HepG2 (cell line): Measurements from ENCODE around the gene ACSF3. TPM values are rescaled to one million over a fixed set of nuclear protein-coding genes. Genes with fewer than 3 reads are reported as not detected.
A peak's percentile ranks its signal among the peaks of the same experiment; 100 is the strongest.

Experiments used
- AGO1 ChIP-seq: fragments of 200-400 bp; formaldehyde crosslinking; IDR thresholded peaks from 2 replicates; pipeline ENCODE4 v1.6.1; 2017; ENCODE audit warnings: mild to moderate bottlenecking, low read depth, low read length, moderate library complexity; ENCODE audit not compliant: poor library complexity, severe bottlenecking
- ARID4A ChIP-seq: sonication (generic); formaldehyde crosslinking; IDR thresholded peaks from 2 replicates; pipeline ENCODE4 v1.5.0; 2020; ENCODE audit warnings: mild to moderate bottlenecking, missing genetic modification reagents, borderline replicate concordance
- CCAR2 ChIP-seq: fragments of 200-400 bp; formaldehyde crosslinking; optimal IDR thresholded peaks from 2 replicates; pipeline ENCODE3; 2018; ENCODE audit warnings: low read depth, mild to moderate bottlenecking, low read length, moderate library complexity
- EZH2 ChIP-seq: conservative IDR thresholded peaks from 2 replicates; pipeline ENCODE4 v1.6.1; 2012; ENCODE audit warnings: mild to moderate bottlenecking, low read depth, low read length, moderate library complexity
- HDAC6 ChIP-seq: fragments of 200-600 bp; sonication (generic); IDR thresholded peaks from 2 replicates; pipeline ENCODE4 v1.7.0; 2017; ENCODE audit warnings: mild to moderate bottlenecking, antibody characterized with exemption, low read length, low read depth
- KDM6A ChIP-seq: IDR thresholded peaks from 2 replicates; pipeline ENCODE4 v1.6.1; 2016; ENCODE audit warnings: low read depth
- MAZ ChIP-seq, 2 experiments: sonication (generic) in 1 of 2; formaldehyde crosslinking in 1 of 2; IDR thresholded peaks; 2 replicates each; pipeline versions ENCODE4 v1.5.0 to v1.6.1; 2012 to 2020; ENCODE audit warnings: low read depth in 2 of 2, mild to moderate bottlenecking in 2 of 2, borderline replicate concordance in 1 of 2, improper control_type of control experiment in 1 of 2, low read length in 1 of 2, missing genetic modification reagents in 1 of 2, moderate library complexity in 1 of 2
- MZF1 ChIP-seq: sonication (generic); formaldehyde crosslinking; IDR thresholded peaks from 2 replicates; pipeline ENCODE4 v1.8.1; 2023; ENCODE audit warnings: mild to moderate bottlenecking, missing genetic modification reagents, borderline replicate concordance
- PCBP2 ChIP-seq: fragments of 200-400 bp; formaldehyde crosslinking; optimal IDR thresholded peaks from 2 replicates; pipeline ENCODE3; 2018; ENCODE audit warnings: low read length, low read depth; ENCODE audit not compliant: poor library complexity, severe bottlenecking
- PRDM10 ChIP-seq: sonication (generic); formaldehyde crosslinking; IDR thresholded peaks from 2 replicates; pipeline ENCODE4 v1.4.0; 2020; ENCODE audit warnings: low read depth, missing genetic modification reagents
- SALL2 ChIP-seq: sonication (generic); formaldehyde crosslinking; IDR thresholded peaks from 2 replicates; pipeline ENCODE4 v1.8.1; 2023; ENCODE audit warnings: mild to moderate bottlenecking, missing genetic modification reagents, inconsistent platforms
- TFDP2 ChIP-seq: sonication (generic); formaldehyde crosslinking; IDR thresholded peaks from 2 replicates; pipeline ENCODE4 v1.4.0; 2020; ENCODE audit warnings: missing genetic modification reagents
- ZFP41 ChIP-seq: sonication (generic); formaldehyde crosslinking; IDR thresholded peaks from 2 replicates; pipeline ENCODE4 v1.4.0; 2020; ENCODE audit warnings: mild to moderate bottlenecking, missing genetic modification reagents, borderline replicate concordance
- ZNF280B ChIP-seq: sonication (generic); formaldehyde crosslinking; IDR thresholded peaks from 2 replicates; pipeline ENCODE4 v1.5.0; 2020; ENCODE audit warnings: missing genetic modification reagents, mild to moderate bottlenecking, borderline replicate concordance
- polyA plus RNA-seq, 8 experiments: library from polyadenylated mRNA; depleted of rRNA in 3 of 8; stranded (reverse) in 7 of 8; unstranded in 1 of 8; fragments of >200 nt; fragmentation: Illumina TruSeq in 4 of 8; extraction: Trizol in 4 of 8; gene quantifications; 2 replicates each; pipeline versions ENCODE4 v1.2.1 to v1.2.3, GENCODE V29; 2011 to 2016; ENCODE audit warnings: low read depth in 4 of 8, missing spikeins in 1 of 8, mixed read lengths in 1 of 8; ENCODE audit not compliant: insufficient read depth in 1 of 8
- total RNA-seq, 5 experiments: library from RNA; depleted of rRNA; stranded (reverse); fragments of >200 nt; fragmentation: Illumina TruSeq; extraction: Trizol; gene quantifications; 2 replicates each; pipeline ENCODE4 v1.2.3, GENCODE V29; 2016; ENCODE audit warnings: low read depth in 1 of 5

Gene ACSF3
- total and polyA plus RNA-seq, 2 of the 13 experiments (the other 11 are each of a cell fraction or from before 2014, with no cell fraction given): 14.9 to 30.6 TPM

GRCh38 chr16:89171216-89172170 is 77.8 kb downstream of the ACSF3 start, which contains the start of gene CDH15 (continued):
- TF ChIP-seq TFDP2 (CRISPR knock-in tag) (peak; percentile 34; the same call in 1 of the 2 replicates), EZH2 (0 out of 2 replicates have a peak, but pooled peaks have one; percentile 57), KDM6A (CRISPR knock-in tag) (no peak), ZNF280B (no peak), AGO1 (peak; percentile 19), ZFP41 (CRISPR knock-in tag) (no peak), PRDM10 (CRISPR knock-in tag) (no peak), PCBP2 (no peak), SALL2 (CRISPR knock-in tag) (no peak; the same call in 1 of the 2 replicates), HDAC6 (no peak), CCAR2 (no peak), MZF1 (CRISPR knock-in tag) (0 out of 2 replicates have a peak, but pooled peaks have one; percentile 55), MAZ (IDR thresholded peaks at IDR 0.05; ENCODE audit: borderline replicate concordance, low read depth, low read length) (no peak; the same call in 1 of the 2 replicates), MAZ (CRISPR knock-in tag; IDR thresholded peaks at IDR 0.05; ENCODE audit: low read depth) (peak; percentile 30; the same call in 1 of the 2 replicates), ARID4A (CRISPR knock-in tag) (peak; percentile 45; the same call in 1 of the 2 replicates)
